GM04503 (cell line): Measurements from ENCODE around the gene RPL36A.
A peak's percentile ranks its signal among the peaks of the same experiment; 100 is the strongest.

Experiments used
- DNase-seq: peaks from one replicate; pipeline ENCODE4 v3.0.0-alpha.2; 2012; ENCODE audit warnings: low read depth

The RPL36A gene

GRCh38 chrX:101390664-101391525 is at the start of gene RPL36A:
RPL36A (plus strand) TSS chrX:101391011; CDS start chrX:101391044, 33 bp downstream.
- DNase-seq, result peak; percentile 44

GRCh38 chrX:101347859-101348451 is 42.9 kb upstream of the RPL36A start:
- peak; percentile 12 for DNase-seq

GRCh38 chrX:101348452-101349192 is 42.2 kb upstream of the RPL36A start, which contains the start of gene TIMM8A:
TIMM8A (minus strand) TSS chrX:101348742; CDS start chrX:101348664, 78 bp downstream.
- no peak for DNase-seq

GRCh38 chrX:101349193-101349562 is 41.6 kb upstream of the RPL36A start:
- DNase-seq, result no peak

- DNase-seq, result no peak
Observed at GRCh38 chrX:101357166-101357795, 33.5 kb upstream of the RPL36A start.

GRCh38 chrX:101359966-101360365 is 30.8 kb upstream of the RPL36A start:
- no peak for DNase-seq

- DNase-seq, result no peak
Observed at GRCh38 chrX:101360390-101360789, 30.4 kb upstream of the RPL36A start.

- DNase-seq, result no peak
Observed at GRCh38 chrX:101362116-101362515, 28.7 kb upstream of the RPL36A start.

- no peak for DNase-seq
Observed at GRCh38 chrX:101362757-101363156, 28.1 kb upstream of the RPL36A start.

GRCh38 chrX:101365301-101365795 is 25.5 kb upstream of the RPL36A start:
- no peak for DNase-seq

GRCh38 chrX:101368800-101369199 is 22.0 kb upstream of the RPL36A start:
- no peak for DNase-seq

GRCh38 chrX:101369687-101370086 is 21.1 kb upstream of the RPL36A start:
- no peak for DNase-seq

- DNase-seq, result no peak
Observed at GRCh38 chrX:101370888-101371504, 19.8 kb upstream of the RPL36A start.

GRCh38 chrX:101377547-101377946 is 13.3 kb upstream of the RPL36A start:
- DNase-seq, result no peak

GRCh38 chrX:101383679-101384205 is 7.1 kb upstream of the RPL36A start:
- DNase-seq, result no peak

- DNase-seq, result no peak
Observed at GRCh38 chrX:101385026-101385684, 5.7 kb upstream of the RPL36A start.

- DNase-seq, result no peak
Observed at GRCh38 chrX:101385795-101386541, 4.8 kb upstream of the RPL36A start, which contains the start of gene BTK. BTK (minus strand) TSS chrX:101386191; CDS start chrX:101375284, 10,907 bp downstream.

- no peak for DNase-seq
Observed at GRCh38 chrX:101386542-101386885, 4.3 kb upstream of the RPL36A start.

- no peak for DNase-seq
Observed at GRCh38 chrX:101388604-101389003, 2.2 kb upstream of the RPL36A start.

GRCh38 chrX:101391831-101392230 is 1.0 kb downstream of the RPL36A start:
- no peak for DNase-seq
